HG03039 (cell line): ENCODE measurements around the gene TCTN3.
A peak's percentile ranks its signal among the peaks of the same experiment; 100 is the strongest.
"Not testable (repeated sequence)": the region's sequence is repeated elsewhere in the genome, so short reads cannot be mapped to it uniquely, and the experiment has no call there.

Experiments
- ATAC-seq: cut with Tn5 transposase; IDR thresholded peaks from one replicate; pipeline ENCODE4 v1.9.1; 2021; ENCODE audit warnings: mild to moderate bottlenecking, moderate library complexity; ENCODE audit not compliant: unreplicated experiment

TCTN3 gene, protein sequence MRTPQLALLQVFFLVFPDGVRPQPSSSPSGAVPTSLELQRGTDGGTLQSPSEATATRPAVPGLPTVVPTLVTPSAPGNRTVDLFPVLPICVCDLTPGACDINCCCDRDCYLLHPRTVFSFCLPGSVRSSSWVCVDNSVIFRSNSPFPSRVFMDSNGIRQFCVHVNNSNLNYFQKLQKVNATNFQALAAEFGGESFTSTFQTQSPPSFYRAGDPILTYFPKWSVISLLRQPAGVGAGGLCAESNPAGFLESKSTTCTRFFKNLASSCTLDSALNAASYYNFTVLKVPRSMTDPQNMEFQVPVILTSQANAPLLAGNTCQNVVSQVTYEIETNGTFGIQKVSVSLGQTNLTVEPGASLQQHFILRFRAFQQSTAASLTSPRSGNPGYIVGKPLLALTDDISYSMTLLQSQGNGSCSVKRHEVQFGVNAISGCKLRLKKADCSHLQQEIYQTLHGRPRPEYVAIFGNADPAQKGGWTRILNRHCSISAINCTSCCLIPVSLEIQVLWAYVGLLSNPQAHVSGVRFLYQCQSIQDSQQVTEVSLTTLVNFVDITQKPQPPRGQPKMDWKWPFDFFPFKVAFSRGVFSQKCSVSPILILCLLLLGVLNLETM

DNA sequence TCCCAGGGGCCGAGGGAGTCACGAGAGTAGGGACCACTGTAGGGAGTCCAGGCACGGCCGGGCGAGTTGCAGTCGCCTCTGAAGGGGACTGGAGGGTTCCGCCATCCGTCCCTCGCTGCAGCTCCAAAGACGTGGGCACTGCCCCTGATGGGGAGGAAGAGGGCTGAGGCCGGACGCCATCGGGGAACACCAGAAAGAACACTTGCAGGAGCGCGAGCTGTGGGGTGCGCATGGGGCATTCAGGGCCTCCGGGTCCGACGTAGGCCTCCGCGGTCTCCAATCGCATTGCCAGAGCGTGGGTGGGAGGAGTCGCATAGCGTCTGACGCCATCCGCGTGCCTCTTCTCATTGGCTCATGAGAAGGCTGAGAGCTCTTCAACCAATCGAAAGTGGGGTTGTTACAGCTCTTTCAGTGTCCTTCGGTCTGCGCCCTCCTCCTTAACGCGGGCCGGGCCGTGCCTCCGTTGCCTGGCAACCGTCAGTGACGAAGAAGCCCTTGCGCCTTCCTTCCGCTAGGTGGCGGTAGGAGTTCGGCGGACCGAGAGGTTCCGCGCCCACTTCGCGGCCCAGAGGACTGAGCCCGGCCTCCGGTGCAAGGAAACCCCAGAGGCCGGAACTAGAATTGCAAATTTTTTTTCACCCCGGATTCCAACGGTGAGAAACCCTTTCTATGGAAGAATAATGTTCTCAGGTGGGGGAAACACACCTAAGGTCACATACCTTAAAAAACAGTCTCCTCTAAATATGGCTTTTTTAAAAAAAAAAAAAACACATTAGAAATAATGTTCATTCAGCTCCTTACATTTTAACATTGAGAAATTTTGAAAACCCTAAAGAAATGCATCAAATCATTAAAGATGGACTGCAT lies at the start of gene TCTN3:
TCTN3 (minus strand) TSS at position 260 of the 867 bp plus-strand sequence; CDS start at position 232, 28 bp downstream.
- peak; percentile 99 for ATAC-seq

DNA sequence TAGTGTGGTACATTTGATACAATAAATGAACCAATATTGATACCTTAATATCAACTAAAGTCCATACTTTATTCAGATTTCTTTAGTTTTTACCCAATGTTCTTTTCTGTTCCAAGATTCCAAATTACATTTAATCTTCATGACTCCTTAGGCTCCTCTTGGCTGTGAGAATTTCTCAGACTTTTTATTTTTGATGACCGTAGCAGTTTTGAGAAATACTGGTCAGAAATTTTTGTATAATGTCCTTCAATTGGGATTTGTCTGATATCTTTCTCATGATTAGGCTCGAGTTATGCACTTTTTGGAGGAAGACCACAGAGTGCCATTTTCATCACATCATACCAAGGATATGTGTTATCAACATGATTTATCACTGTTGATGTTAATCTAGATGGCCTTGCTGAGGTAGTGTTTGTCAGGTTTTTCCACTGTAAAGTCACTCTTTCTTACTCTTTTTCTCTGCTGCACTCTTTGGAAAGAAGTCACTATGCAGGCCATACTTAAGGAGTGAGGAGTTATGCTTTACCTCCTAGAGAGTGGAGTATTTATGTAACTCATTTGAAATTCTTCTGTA lies 49.3 kb upstream of the TCTN3 start:
- no peak for ATAC-seq

DNA sequence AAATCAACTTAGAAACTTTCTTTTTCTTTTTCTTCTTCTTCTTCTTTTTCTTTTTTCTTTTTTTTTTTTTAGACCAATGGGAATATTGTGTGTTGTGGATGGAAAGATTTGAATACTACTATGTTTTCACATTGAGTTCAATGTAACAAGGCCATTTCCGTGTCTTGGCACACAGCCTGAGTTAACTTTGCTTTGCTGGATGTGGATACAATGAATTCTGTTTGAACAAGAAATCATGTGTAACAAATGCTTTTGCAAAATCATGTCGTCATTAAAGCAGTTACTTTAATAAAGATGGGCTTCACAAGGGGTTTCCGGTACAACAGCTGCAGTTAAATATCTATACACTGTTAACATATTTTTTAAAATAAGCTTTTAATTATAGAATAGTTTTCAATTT lies 48.8 kb upstream of the TCTN3 start:
- ATAC-seq: no peak

DNA sequence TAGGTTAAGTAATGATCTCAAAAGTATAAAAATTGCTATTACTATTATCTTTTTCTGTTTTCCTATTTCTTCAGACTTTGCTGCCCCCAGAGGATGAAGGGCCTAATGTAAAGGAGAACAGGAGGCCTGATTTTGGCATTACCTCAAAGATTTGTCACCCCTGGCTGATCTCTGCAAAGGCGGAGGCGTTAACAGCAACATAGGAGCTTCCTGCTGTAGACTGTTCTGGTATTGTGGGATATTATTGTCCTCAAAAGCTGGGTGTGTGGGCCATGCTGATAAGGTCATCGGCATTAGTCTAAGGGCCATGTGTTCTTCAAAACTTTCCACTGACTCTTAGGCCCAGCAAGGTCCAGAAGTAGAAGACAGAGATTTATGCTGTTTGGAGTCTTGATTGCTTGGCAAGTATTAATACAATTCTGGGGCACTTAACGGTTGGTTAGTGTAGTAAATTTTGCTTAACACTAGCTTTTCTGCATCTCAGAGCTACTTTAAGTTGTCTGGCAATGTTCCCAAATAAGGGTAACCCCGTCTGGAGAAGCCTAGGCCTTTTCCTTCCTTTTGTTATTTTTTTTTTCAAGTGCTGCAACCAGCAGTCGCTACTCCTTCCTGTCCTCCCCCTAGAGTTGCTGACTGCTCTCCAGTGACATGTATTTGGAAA lies 48.2 kb upstream of the TCTN3 start:
- no peak for ATAC-seq

DNA sequence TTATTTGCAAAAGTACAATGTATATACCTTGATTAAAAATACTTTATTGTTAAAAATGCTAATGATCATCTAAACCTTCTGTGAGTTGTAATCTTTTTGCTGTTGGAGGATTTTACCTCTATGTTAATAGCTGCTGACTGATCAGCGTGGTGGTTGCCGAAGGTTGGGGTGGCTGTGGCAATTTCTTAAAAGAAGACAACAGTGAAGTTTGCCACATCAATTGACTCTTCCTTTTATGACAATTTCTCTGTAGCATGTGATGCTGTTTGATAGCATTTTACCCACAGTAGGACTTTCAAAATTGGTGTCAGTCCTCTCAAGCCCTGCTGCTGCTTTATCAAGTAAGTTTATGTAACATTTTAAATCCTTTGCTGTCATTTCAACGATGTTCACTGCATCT lies 45.3 kb upstream of the TCTN3 start:
- ATAC-seq: no peak

DNA sequence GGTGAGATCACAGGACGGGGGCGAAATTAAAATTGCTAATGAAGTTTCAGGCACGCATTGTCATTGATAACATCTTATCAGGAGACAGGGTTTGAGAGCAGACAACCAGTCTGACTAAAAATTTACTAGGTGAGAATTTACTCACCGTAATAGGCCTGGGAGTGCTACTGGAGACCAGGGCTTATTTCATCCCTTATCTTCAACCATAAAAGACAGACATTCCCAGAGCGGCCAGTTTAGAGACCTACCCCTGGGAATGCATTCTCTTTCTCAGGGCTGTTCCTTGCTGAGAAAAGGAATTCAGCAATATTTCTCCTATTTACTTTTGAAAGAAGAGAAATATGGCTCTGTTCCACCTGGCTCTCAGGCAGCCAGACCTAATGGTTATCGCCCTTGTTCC lies 39.2 kb upstream of the TCTN3 start:
- not testable (repeated sequence) for ATAC-seq

DNA sequence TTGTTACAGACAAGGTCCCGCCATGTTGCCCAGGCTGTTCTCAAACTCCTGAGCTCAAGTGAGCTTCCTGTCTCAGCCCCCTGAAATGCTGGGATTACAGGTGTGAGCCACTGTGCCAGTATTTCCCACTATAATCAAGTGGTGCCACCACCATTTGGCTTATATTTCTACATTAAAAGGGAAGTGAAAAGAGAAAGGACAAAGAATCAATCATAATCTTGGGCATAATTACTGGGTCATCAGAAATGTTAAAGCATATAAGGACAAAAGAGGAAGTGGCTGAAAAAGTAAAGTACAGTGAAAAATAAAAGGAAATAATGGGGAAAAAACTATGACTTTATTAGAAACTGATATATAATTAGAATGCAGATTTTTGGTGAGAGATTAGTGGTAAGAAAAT lies 36.5 kb upstream of the TCTN3 start:
- ATAC-seq: no peak

DNA sequence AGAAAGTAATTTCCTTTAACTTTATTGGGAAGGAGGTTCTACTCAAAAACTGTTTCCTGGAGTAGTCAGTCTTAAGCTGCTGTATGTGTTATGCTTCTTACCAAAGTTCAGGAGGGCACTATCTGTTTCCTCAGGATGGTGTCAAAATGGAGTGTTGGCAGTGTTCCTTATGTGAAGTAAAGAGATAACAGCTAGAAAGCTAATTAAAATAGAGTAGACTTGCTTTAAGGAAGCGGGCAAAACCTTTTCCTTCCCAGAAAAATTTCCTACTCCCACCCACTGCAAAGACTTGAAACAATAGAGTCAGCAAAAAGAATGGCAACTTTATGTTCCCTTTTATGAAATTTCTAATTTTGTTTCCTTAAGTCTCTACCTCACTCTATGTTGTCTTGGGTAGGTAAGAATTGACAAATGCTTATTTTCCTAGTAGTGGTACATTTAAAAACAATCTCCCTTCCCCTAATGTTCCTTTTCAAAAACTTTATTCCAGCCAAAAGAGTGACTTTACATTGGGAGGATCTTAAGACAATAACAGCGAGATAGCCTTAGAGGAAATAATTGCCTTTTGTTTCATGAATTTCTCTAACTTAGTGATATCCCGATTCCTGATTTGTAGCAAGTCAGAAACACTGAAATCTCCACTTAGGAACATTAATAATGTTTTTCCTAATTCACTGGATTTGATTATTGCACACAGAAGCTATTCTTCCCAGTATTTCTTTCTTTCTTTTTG lies 35.8 kb upstream of the TCTN3 start:
- no peak for ATAC-seq

DNA sequence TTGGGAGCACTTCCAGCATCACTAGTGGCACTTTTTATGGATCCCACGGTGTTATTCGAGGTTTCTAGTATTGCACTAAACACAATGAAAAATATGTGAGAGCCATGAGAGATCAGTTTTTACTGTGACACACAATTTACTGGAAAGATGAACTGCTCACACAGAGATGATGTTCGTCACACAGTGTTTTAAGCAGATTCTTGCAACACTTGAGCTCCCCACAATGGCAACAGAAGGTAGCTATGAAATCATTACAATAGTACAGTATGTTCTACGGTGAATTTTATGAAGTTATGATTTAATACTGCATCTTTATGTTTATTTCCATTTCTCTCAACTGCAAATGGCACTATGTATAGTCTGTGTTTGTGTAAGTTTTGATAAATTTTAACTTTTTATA lies 34.8 kb upstream of the TCTN3 start:
- ATAC-seq: no peak

DNA sequence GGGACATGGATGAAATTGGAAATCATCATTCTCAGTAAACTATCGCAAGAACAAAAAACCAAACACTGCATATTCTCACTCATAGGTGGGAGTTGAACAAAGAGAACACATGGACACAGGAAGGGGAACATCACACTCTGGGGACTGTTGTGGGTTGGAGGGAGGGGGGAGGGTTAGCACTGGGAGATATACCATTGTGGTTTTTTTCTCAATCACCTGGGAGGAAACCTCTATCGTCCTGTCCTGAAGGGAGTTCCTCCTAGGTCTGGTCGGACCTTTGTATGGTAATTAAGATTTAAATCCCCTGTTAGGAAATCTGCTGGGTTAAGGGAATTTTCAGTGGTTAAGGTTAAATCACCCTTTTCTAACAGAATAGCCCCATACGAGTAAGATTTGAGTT lies 28.8 kb upstream of the TCTN3 start:
- not testable (repeated sequence) for ATAC-seq

DNA sequence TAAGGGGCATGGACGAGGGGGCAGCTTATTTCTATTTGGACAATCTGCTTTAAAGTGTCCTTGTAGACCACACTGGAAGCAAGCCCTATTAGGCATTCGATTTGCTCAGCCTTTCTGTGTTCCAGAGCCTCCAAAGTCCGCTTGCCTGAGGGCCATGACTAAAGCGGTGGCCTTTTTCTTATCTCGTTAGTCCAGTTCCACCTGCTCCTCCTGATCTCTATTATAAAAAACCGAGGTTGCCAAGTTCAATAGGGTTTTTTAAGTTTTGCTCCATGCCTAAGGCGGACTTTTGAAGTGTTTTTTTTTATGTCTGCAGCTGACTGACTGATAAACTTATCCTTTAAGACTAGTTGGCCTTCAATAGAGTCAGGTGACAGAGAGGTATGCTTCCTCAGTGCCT lies 27.0 kb upstream of the TCTN3 start:
- not testable (repeated sequence) for ATAC-seq

DNA sequence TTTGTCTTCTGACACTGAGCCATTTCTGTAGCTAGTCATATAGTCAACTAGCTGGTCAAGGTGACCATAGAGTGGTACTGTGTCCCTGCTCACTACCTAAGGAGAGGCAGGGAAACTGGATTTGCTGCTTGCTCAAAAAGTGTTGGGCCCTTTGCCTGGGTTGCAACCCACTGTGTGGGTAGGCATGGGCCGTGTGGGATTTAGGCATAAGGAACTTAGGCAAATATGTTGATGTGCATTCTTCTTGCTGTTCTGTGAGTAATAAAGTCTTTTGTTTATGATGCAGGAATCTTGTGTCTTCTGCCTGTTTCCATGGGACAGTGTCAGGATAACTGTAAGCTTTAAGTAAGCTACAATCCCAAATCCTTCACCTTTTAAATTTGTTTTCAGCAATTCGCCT lies 23.1 kb upstream of the TCTN3 start:
- no peak for ATAC-seq

DNA sequence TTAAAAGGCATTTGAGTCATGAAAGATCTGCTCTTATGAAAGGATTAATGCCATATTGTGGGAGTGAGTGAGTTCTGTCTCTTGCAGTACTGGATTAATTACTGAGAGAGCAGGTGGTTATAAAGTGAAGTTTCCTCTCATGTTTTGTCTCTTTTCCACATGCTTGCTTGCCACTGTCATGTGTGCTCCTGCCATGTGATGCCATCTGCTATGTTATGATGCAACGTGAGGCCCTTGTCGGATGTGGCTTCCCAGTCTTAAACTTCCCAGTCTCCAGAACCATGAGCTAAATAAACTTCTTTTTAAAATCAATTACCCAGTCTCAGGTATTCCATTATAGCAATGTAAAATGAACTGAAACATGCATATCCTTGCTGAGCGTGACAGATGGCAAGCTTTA lies 22.7 kb upstream of the TCTN3 start:
- no peak for ATAC-seq

DNA sequence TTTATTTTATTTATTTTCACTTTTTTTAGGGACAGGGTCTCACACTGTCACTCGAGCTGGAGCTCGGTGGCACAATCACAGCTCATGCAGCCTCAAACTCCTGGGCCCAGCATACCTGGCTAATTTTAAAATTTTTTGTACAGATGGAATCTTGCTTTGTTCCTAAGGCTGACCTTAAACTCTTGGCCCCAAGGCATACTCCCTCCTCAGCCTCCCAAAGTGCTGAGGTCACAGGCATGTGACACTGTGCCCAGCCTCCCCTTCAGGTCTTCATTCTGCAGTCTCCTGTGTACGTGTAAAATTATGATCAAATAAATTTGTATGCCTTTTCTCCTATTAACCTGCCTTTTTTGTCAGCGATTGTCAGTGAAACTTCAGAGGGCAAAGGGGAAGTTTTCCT lies 17.8 kb upstream of the TCTN3 start:
- no peak for ATAC-seq

DNA sequence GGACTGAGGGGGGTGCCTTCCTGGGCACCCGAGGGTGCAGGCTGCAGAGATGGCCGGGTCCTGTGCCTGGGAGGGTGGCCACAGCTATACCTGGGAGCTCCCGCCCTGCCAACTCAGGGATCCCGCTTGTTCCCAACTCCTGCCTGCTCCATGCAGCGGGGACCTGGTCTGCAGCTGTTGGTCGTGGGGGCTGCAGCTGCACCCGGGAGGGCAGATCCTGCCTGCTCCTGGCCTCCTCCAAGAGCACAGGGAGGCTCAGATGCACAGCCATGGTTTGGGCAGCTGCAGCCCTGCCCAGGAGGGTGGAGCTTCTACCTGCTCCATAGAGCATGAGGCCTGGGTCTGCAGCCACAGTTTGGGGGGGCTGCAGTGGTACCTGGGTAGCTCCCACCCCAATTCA lies 13.3 kb upstream of the TCTN3 start:
- ATAC-seq: no peak

DNA sequence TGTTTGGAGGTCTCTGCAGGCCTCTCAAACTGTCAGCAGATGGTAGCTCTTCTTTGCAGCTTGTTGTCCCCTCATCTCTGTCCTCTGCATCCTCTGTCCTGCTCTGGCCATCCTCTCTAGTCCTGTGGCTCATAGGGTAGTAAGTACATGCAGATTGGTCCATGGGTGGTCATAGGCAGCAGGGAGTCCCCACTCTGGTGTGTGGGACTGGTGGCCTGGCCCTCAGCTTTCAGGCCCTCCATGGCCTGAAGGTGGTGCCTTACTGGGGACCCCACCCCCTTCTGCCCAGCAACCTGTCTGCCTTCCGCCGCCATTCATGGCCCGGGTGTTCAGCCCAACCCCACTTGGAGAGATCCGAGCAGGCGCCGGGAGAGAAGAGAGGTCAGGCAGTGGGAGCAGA lies 12.8 kb upstream of the TCTN3 start:
- ATAC-seq: no peak

DNA sequence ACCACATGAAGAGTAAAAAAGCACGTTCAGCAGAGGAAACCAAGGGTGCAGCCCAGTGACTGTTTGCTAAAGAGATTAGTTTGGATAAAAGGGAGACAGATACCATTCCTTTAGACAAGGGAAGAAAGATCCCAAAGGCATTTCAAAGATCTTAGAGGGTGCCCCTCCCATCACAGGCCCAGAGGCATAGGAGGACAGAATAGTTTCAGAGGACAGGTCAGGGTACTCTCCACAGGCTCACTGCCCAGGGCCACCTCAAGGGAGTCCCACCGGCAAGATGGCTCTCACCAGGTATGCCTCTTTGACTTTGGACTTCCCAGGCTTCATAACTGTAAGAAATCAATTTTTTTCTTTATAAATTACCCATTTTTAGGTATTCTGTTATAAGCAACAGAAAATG lies 4.7 kb upstream of the TCTN3 start:
- ATAC-seq: no peak

DNA sequence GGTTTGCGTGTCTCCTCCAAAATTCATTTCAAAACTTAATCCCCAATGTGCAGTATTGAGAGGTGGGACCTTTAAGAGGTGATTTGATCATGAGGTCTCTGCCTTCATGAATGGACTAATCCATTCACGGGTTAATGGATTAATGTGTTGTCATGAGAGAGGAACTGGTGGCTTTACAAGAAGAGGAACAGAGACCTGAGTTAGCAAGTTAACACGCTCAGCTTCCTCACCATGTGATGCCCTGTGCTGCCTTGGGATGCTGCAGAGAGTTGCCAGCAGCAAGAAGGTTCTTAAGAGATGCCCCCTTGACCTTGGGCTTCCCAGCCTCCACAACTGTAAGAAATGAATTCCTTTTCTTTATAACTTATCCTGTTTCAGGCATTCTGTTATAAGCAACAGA lies 3.7 kb upstream of the TCTN3 start:
- no peak for ATAC-seq

DNA sequence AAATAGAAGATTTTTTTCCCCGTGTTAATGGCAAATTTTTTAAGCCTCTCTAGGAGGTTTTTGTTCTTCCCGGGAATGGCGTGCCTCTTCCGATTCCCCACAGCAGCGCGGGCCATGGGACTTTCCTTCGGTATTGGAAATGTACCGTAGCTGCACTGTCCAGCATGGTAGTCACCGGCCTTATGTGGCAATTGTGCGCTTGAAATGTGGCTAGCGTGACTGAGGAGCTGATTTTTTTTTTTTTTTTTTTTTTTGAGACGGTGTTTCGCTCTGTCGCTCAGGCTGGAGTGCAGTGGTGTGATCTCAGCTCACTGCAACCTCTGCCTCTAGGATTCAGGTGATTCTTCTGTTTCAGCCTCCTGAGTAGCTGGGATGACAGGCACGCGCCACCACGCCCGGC lies 938 bp upstream of the TCTN3 start:
- ATAC-seq: no peak

DNA sequence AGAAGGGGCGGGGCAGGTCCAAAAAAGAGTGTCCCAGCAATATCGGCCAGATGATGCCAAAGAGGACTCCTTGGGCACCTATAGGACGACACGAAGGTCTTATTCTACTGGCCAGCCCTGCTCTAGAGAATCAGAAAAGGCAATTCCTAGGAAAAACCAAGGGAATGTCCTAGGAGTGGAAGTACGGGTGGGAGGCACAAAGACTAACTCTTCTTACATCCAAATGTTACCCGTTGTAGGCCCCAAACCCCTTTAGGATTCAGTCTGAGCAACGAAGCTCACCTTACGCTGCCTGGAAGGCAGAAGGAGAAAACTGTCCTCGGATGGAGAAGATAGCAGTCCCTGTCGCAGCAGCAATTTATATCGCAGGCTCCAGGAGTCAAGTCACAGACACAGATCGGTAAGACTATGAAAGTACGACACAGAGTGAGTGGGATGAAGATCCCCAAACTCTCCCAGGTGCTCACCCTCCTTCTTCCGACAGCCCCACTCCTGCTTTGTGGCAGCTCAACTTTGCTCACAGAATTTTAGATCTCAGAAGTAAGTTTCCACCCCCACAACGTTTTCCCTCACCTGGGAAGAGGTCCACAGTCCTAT lies 558 bp downstream of the TCTN3 start:
- ATAC-seq: no peak
